ENCODE measurements around the gene USP6NL.

USP6NL gene

GRCh38 chr10:11615396-11615795, 3.9 kb upstream of the USP6NL start:
- DNase-seq, result no peak

GRCh38 chr10:11612021-11613001, 861 bp upstream of the USP6NL start:
- no peak for DNase-seq

DNA sequence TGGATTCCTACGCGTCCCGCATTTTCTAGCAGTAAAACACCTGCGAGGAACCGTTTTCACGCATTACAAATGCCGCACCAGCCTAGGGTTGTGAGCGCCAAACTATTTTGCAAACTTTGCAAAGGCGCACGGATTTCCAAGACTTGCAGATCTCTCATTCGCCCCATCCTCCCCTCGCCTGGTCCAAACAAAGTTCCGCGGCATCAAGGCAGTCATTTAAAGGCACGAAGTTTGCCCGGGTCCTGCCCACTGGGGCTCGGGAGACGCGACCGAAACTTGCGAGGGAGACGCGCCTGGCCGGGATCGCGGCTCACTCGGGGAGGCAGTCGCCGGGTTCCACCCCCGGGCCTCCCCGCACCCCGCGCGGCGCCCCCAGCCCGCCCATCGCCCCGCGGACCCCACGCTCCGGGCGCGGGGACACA, 613 bp downstream of the USP6NL start:
- DNase-seq, result no peak

DNA sequence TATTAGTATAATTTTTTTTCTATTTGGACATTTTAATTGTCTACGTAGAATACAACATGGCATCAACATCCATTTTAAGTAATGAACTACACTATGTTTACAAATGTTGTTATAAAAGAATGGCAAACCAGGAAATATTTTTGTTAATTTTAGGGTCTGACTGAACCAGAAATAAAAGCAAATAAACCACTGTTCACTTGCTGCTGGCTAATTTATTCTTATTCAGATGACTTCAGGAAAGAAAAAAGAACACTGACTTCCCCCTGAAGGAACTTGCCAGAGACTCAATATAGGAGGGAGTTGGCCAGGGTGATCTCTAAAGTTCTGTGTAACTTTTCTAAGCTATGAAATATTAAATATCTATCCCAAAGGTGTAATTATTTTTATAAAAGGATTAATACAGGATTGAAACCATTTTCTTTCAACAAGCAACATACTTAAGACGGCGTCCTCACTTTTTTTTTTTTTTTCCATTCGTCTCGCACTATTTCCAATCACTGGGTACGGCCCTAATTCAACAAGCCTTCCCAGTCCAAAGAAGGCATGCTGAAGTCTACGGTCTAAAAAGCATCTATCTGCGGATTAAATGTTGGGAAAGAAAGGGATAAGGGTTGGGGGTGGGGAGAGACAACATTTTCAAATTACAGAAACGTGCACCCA, 1.2 kb downstream of the USP6NL start:
- DNase-seq, result no peak

DNA sequence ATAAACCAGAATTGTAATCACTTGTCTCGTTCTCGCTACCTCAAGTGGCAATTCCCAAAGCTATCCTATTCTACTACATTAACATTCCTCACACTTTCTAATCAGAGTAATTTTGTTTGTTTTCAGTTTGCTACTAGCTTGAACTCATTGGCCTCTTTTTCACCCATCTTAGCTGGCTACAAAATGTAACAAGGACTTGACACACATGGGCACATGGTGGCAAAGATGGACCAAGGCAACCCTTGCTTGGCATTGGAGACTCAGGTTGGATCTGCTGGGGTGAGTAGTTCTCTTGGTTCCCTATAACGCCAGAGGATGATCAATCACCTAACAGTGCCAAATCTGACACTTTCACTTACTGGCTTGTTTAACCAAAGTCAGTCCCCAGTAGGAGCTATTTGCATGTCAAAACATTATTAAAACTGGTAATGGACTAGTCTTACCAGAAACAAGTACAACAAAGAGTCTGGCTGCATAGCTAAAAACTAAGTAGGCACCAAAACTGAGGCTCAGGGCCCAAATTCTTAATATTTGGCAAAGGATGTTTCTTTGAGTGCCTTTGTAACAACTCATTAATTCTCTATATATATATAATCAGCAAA, 1.9 kb downstream of the USP6NL start:
- DNase-seq, result no peak

DNA sequence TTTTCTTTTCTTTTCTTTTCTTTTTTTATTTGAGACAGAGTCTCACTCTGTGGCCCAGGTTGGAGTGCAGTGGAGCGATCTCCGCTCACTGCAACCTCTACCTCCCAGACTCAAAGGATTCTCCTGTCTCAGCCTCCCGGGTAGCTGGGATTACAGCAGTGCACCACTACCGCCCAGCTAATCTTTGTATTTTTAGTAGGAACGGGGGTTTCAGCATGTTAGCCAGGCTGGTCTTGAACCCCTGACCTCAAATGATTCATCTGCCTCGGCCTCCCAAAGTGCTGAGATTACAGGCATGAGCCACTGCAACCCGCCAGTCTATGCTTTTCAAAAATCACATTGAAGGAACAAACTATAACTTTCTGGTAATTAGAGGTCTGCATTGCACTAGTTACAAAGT, 2.4 kb downstream of the USP6NL start:
- DNase-seq, result no peak

GRCh38 chr10:11608159-11609013, 3.1 kb downstream of the USP6NL start:
- no peak for DNase-seq

DNA sequence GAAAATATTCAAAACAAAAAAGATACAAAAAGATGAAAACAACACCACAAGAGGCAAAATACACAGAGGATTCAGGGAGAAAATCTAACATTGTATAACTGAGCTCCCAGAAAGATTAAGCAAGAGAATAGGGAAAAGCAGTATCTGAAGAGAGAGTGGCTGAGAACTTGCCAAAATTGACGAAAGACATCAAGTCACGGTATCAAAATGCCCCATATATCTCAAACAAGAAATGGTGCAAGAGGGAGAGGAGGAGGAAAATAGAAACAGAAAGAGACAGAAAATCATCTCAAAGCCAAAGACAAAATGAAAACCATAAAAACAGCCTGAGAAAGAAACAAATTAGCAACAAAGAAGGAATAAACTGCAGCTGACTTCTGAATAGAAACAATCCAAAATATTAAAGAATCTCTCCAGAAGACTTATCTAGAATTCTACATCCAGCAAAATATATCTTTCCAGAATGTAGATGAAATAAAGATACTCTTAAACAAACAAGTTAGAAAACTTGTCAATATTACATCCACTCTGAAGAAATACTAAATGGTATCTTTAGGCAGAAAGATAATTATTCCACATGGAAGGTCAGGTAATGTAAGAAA, 5.5 kb downstream of the USP6NL start:
- DNase-seq, result no peak

DNA sequence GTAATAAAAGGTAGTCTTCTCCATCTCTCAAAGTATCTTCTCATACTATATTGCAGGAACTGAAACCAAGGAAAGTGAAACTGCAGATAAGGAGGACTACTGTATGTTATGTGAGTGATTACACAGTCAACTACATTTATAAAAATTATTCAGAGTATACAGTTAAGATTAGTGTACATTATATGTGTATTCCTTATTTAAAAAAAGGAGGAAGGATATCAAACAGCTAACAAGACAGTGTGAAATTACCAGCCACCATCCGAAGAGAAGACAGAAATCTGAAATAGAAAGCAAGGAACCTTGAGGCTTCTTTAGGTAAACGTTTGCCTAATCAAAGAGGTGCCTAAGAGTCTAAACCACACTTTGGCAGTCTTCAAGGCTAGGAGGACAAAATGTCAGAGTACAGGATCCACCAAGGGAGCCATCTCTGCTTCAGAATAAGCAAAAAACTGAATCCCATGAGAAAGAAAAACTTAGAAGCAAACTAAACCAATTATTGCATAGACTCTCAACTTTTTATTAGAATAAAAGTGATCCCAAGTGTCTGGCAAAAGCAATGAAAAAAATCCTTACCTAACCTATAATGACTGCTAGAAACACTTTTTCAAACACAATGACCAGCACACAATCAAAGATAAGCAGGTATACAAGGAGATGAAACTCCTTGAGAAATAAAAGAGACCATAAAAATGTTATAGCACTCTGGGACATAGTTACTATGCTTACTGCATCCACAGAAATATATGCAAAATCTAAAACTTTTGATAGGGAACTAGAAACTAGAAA, 6.4 kb downstream of the USP6NL start:
- DNase-seq, result no peak

DNA sequence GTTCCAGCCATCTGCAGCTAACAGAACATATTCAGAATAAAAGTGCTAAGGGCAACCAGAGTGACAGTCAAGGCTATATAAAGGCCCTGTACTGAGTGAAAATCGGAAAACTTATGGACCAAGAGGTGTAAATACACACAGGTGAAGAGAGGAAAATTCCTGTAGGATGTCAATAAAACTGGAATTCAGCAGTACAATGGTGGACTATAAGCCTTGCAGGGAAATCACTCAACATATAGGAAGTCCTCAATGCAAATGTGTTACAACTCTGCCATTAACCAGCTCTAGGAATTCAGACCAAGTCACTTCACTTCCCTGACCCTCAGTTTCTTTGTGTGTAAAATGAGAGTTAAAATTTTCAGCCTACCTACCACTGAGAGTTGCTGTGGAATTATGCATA, 7.7 kb downstream of the USP6NL start:
- no peak for DNase-seq

DNA sequence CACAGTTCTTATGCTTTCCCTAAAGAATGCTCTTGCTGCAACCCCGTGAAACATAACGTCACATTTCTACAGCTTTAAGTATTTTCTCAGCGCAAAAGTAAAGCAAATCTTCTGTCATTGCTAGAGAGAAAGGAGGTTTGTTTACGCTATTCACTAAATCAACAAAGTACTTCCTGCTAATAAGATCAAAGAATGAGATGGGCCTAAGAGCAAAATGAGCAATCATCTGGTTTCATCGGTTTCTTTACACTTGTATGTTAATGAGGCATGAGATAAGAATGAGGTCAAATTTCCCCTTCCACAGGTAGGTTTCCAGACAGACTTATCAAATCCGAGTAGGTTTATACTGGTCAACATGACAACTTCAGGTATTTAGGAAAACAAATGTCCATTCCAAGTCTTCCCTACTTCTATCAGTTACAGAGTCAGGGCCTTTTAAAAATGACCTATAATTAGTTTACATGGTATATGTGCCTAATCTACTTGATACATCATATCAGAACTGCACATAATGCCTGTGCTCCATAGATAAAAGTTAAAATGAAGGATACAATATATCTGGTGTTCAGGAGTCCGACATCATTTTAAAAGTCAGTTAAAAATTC, 8.4 kb downstream of the USP6NL start:
- no peak for DNase-seq

- DNase-seq, result no peak
Observed at GRCh38 chr10:11602358-11602757, 9.1 kb downstream of the USP6NL start.

- DNase-seq, result no peak
Observed at GRCh38 chr10:11601670-11602069, 9.8 kb downstream of the USP6NL start.

DNA sequence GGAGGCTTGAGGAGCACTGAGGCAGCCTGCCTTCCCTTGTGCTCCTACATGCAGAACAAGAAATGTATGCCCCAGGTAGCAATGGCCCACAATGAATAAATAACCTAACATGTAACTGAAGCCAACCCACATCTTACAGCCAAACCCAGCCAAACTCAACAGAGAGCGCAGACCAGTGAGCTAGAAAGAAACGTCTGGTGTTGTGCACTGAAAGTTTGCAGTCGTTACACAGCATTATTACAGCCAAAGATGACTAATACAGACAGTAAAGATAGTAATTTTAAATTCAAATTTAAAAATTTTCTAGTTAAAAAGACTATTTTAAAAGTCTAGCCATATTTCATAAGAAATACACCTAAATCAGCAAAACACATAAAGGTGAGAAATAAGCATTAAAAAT, 11.2 kb downstream of the USP6NL start:
- DNase-seq, result no peak

DNA sequence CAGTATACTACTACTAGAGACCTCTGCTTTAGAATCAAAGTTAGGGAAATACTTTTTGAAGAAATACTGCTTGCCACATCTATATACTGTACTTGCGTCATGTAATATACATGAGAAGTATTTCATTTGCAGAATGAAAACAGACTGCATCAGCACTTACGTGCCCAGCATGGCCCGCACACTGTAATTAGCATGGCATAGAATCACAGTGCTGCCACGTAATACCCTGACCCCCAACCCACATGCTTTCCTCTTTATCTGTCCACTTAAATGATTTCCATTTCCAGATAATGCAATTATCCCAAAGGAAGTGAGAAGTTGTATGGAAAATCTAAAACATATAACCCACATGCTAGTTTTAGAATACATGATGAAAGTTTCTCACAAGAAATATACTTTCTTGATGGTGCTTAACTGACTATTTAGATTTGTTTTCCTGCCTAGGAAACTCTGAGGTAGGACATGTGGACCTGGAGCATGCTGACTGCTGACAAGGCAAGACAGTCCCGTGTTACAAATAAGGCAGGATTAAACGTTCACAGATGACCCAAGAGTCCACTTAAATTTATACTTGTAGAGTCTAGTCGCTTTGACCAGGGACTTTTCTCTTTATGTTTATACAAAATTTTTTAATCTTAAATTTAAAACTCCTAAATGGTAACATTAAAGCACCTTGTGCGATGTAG, 12.6 kb downstream of the USP6NL start:
- DNase-seq, result no peak

- DNase-seq, result no peak
Observed at GRCh38 chr10:11597470-11597869, 14.0 kb downstream of the USP6NL start.

DNA sequence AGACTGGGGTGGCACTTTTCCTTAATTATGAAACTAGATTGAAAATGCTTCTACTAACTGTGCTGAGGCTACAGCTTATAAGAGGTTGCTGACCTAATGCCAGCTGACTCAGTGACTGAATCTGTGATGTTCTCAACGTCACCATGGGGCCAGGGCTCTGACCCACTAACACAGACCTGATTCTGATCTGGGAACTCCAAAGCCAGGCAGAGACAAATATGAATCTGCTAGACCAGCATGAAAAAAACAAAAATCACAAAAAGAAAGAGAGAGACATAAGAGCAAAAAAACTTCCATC, 16.1 kb downstream of the USP6NL start:
- no peak for DNase-seq

DNA sequence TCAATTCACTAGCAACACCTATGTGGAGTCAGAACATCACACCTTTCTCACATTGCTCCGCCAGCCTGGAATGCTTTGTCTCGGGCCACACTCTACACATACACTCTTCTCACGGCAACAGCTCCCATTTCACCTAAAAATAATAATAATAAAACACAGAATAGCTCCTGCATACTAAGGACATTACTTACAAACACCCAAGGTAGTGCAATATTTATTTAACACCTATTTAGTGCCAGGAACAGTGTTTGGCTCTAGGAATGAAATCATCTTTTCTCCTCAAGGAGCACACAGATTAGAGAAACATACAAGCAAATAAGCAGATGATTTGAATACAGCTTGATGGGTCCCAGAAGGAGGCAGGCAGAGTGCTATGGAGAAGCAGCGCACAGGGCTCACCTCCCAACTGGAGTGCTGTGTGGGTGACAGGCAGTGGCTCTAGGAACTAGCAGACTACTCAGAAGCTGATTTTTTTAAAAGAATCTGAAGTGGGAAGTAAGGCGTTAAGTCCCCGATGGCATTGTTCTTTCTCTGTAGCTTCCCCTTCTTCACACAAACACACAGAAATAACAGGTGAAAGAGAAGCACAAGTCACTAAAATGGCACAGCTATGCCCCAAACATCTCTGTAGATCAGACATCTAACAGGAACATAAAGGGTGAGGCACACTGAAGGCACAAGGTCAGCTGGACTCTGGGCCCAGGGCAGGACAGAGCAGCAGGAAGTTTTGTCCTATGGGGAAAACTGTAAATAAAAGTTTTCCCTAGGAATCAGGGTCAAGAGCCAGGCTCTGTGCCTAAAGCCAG, 16.7 kb downstream of the USP6NL start:
- no peak for DNase-seq

GRCh38 chr10:11593612-11594011, 17.8 kb downstream of the USP6NL start:
- no peak for DNase-seq

- no peak for DNase-seq
Observed at GRCh38 chr10:11589738-11590137, 21.7 kb downstream of the USP6NL start.

All from COR-L47 (cell line).